ENCODE measurements around the gene MGAT2. TPM values are rescaled to one million over a fixed set of nuclear protein-coding genes. Genes with fewer than 3 reads are reported as not detected.

The MGAT2 gene
- total RNA-seq, 4 donors from 2014 or later: 23.8 to 26.7 (median 25.6) TPM

GRCh38 chr14:49594347-49595091 lies 26.1 kb upstream of the MGAT2 start:
- intact Hi-C loops (cut with DNase I): no loop called here

GRCh38 chr14:49598189-49598484 lies 22.5 kb upstream of the MGAT2 start:
- peaks cover 4 to 6% of the 10 kb centered on the region in 2 donors for H3K4me1 ChIP-seq
- no peak for DNase-seq
- no peaks in the 10 kb centered on the region for H3K27me3 ChIP-seq
- intact Hi-C loops (cut with DNase I): no loop called here
- H3K9me3 ChIP-seq: no peaks in the 10 kb centered on the region
- H3K4me3 ChIP-seq (replicated peaks in 1 of 3): peak overlapping the region; percentile 47 to 67 (median 65)
- no peak for TF ChIP-seq CTCF (IDR thresholded peaks at IDR 0.05)
- no peak for TF ChIP-seq POLR2A (IDR thresholded peaks at IDR 0.05)
- peak overlapping the region; percentile 86 to 93 (median 92) for H3K27ac ChIP-seq
- H3K36me3 ChIP-seq: no peaks in the 10 kb centered on the region
- WGBS, 2 donors: 1% methylated on average over 13 to 15 of the region's 15 CpGs

More at GRCh38 chr14:49594347-49595091, 26.1 kb upstream of the MGAT2 start:
- WGBS, 2 donors: 48 to 49% methylated on average over 4 of the region's 4 CpGs
- H3K27ac ChIP-seq: no peak overlapping the region
- no peak overlapping the region for H3K4me3 ChIP-seq (replicated peaks in 1 of 3)
- TF ChIP-seq CTCF (IDR thresholded peaks at IDR 0.05) (no peak), POLR2A (IDR thresholded peaks at IDR 0.05) (no peak)
- no peaks in the 10 kb centered on the region for H3K36me3 ChIP-seq
- H3K27me3 ChIP-seq: no peaks in the 10 kb centered on the region
- peaks cover 4 to 6% of the 10 kb centered on the region in 2 donors for H3K4me1 ChIP-seq
- no peaks in the 10 kb centered on the region for H3K9me3 ChIP-seq
- DNase-seq: peak in 1 of 2 donors; percentile 25

- Histone ChIP-seq H3K27ac (peak within 1 kb of the TSS; percentile 86 to 93 (median 92)), H3K4me1 (peaks cover 4 to 6% of the 10 kb centered on the region in 2 donors), H3K27me3 (no peaks in the 10 kb centered on the region), H3K9me3 (no peaks in the 10 kb centered on the region), H3K36me3 (no peaks in the 10 kb centered on the region), H3K4me3 (replicated peaks in 1 of 3) (peak within 1 kb of the TSS; percentile 47 to 67 (median 65))
- TF ChIP-seq CTCF (IDR thresholded peaks at IDR 0.05) (peak in 1 of 6 experiments; percentile 13), POLR2A (IDR thresholded peaks at IDR 0.05) (peak in 1 of 2 donors; percentile 76)
- intact Hi-C loops (cut with DNase I): no loop called here
- WGBS, 2 donors: 0% methylated on average over 53 of the region's 77 CpGs; no CpG with 5 or more reads in 1 of the 2 donors
- peak; percentile 84 to 88 for DNase-seq
Observed at GRCh38 chr14:49598485-49599300, 21.9 kb upstream of the MGAT2 start, which contains the start of gene LRR1. Gene LRR1 (plus strand): TSS chr14:49598940. CDS start chr14:49599021, 81 bp downstream.

GRCh38 chr14:49607583-49607982 lies 13.0 kb upstream of the MGAT2 start:
- no peak overlapping the region for H3K4me3 ChIP-seq (replicated peaks in 1 of 3)
- no peaks in the 10 kb centered on the region for H3K4me1 ChIP-seq
- no peak for DNase-seq
- H3K36me3 ChIP-seq: no peaks in the 10 kb centered on the region
- WGBS, 2 donors: 95 to 98% methylated on average over 6 of the region's 6 CpGs
- intact Hi-C loops (cut with DNase I): no loop called here
- no peaks in the 10 kb centered on the region for H3K9me3 ChIP-seq
- TF ChIP-seq POLR2A (IDR thresholded peaks at IDR 0.05): no peak
- TF ChIP-seq CTCF (IDR thresholded peaks at IDR 0.05): no peak
- no peak overlapping the region for H3K27ac ChIP-seq
- H3K27me3 ChIP-seq: no peaks in the 10 kb centered on the region

- Histone ChIP-seq H3K27ac (no peak overlapping the region), H3K9me3 (no peaks in the 10 kb centered on the region), H3K4me1 (no peaks in the 10 kb centered on the region), H3K4me3 (replicated peaks in 1 of 3) (no peak overlapping the region), H3K36me3 (no peaks in the 10 kb centered on the region), H3K27me3 (no peaks in the 10 kb centered on the region)
- TF ChIP-seq CTCF (IDR thresholded peaks at IDR 0.05) (no peak), POLR2A (IDR thresholded peaks at IDR 0.05) (no peak)
- DNase-seq: no peak
- intact Hi-C loops (cut with DNase I): no loop called here
- 95 to 96% methylated on average over 4 of the region's 4 CpGs for WGBS, 2 donors
Observed at GRCh38 chr14:49612251-49612650, 8.3 kb upstream of the MGAT2 start.
